Astrocyte (in vitro differentiated cells and primary cell): ENCODE results near the gene PNKP.

Experiments
- CTCF ChIP-seq: IDR thresholded peaks from 2 replicates; pipeline ENCODE4 v1.5.1; 2011; ENCODE audit warnings: low read depth, mild to moderate bottlenecking, inconsistent platforms, low read length, moderate library complexity; ENCODE audit not compliant: insufficient read depth
- EZH2 ChIP-seq: IDR thresholded peaks from 2 replicates; pipeline ENCODE4 v1.6.1; 2012; ENCODE audit warnings: mild to moderate bottlenecking, low read length, inconsistent platforms; ENCODE audit not compliant: insufficient read depth

- no peak for TF ChIP-seq CTCF
- no peak for TF ChIP-seq EZH2
Observed at GRCh38 chr19:49912965-49913685, 45.7 kb upstream of the PNKP start.
